Hair follicular keratinocyte (primary cell): Measurements from ENCODE around the gene VWA1. TPM values are rescaled to one million over a fixed set of nuclear protein-coding genes. Genes with fewer than 3 reads are reported as not detected.

Experiments used
- total RNA-seq: library from RNA; depleted of rRNA; stranded (reverse); fragments of >200 nt; gene quantifications from 2 replicates; pipeline ENCODE4 v1.2.3, GENCODE V29; 2015

The VWA1 gene
- 7.6 and 12.5 TPM in 2 replicates for total RNA-seq

GRCh38 chr1:1435106-1435903 is at the start of gene VWA1:
Gene VWA1, plus strand, starts transcription at chr1:1435690. Its CDS starts 59 bp downstream, at chr1:1435749.

GRCh38 chr1:1399187-1399871 is 36.2 kb upstream of the VWA1 start, which contains the start of gene CCNL2:
Gene CCNL2, minus strand, starts transcription at chr1:1399335. Its CDS starts 29 bp downstream, at chr1:1399306.

GRCh38 chr1:1406821-1407635 is 28.5 kb upstream of the VWA1 start, which contains the start of gene MRPL20:
Gene MRPL20, minus strand, starts transcription at chr1:1407293. Its CDS starts 76 bp downstream, at chr1:1407217.

GRCh38 chr1:1421147-1421906 is 14.2 kb upstream of the VWA1 start, which contains the start of gene ANKRD65:
Gene ANKRD65, minus strand, starts transcription at chr1:1421276. Its CDS starts 271 bp downstream, at chr1:1421005.

GRCh38 chr1:1449099-1449739 is 13.7 kb downstream of the VWA1 start, which contains the start of gene ATAD3C:
Gene ATAD3C, plus strand, starts transcription at chr1:1449689. Its CDS starts 995 bp downstream, at chr1:1450684.

GRCh38 chr1:1471389-1472052 is 36.0 kb downstream of the VWA1 start, which contains the start of gene ATAD3B:
Gene ATAD3B, plus strand, starts transcription at chr1:1471765. Its CDS starts 120 bp downstream, at chr1:1471885.

Other genes with a start within 250 kb of the VWA1 start
- not detected in 2 replicates for gene TNFRSF18, start 229.1 kb upstream of the VWA1 start, total RNA-seq
- not detected in 2 replicates for gene TNFRSF4, start 221.5 kb upstream of the VWA1 start, total RNA-seq
- 146 and 147 TPM in 2 replicates for gene SDF4, start 203.7 kb upstream of the VWA1 start, total RNA-seq
- 20.5 and 27.3 TPM in 2 replicates for gene B3GALT6, start 203.5 kb upstream of the VWA1 start, total RNA-seq
- 1.5 TPM in 1 of 2 replicates, not detected in the other for gene C1QTNF12, start 189.0 kb upstream of the VWA1 start, total RNA-seq
- gene UBE2J2, start 161.8 kb upstream of the VWA1 start, total RNA-seq = 28.3 and 55.2 TPM in 2 replicates
- 0.08 and 0.16 TPM in 2 replicates for gene SCNN1D, start 155.3 kb upstream of the VWA1 start, total RNA-seq
- 17.6 and 25.7 TPM in 2 replicates for gene ACAP3, start 127.8 kb upstream of the VWA1 start, total RNA-seq
- 41.2 and 61.1 TPM in 2 replicates for gene PUSL1, start 127.1 kb upstream of the VWA1 start, total RNA-seq
- gene INTS11, start 111.0 kb upstream of the VWA1 start, total RNA-seq = 78.0 and 80.0 TPM in 2 replicates
- gene CPTP, start 110.9 kb upstream of the VWA1 start, total RNA-seq = 29.1 and 32.2 TPM in 2 replicates
- gene TAS1R3, start 104.4 kb upstream of the VWA1 start, total RNA-seq = under 0.01 TPM in 1 of 2 replicates, not detected in the other
- 109 and 156 TPM in 2 replicates for gene DVL1, start 86.3 kb upstream of the VWA1 start, total RNA-seq
- 0.39 and 2.0 TPM in 2 replicates for gene MXRA8, start 77.1 kb upstream of the VWA1 start, total RNA-seq
- gene AURKAIP1, start 60.5 kb upstream of the VWA1 start, total RNA-seq = 170 and 228 TPM in 2 replicates
- gene CCNL2, start 36.4 kb upstream of the VWA1 start, total RNA-seq = 39.0 and 54.7 TPM in 2 replicates
- gene MRPL20, start 28.4 kb upstream of the VWA1 start, total RNA-seq = 106 and 211 TPM in 2 replicates
- 4.9 and 5.8 TPM in 2 replicates for gene ANKRD65, start 14.4 kb upstream of the VWA1 start, total RNA-seq
- not detected in 2 replicates for gene ATAD3C, start 14.0 kb downstream of the VWA1 start, total RNA-seq
- 15.9 and 49.1 TPM in 2 replicates for gene ATAD3B, start 36.1 kb downstream of the VWA1 start, total RNA-seq
- 40.2 and 78.4 TPM in 2 replicates for gene ATAD3A, start 76.5 kb downstream of the VWA1 start, total RNA-seq
- gene TMEM240, start 104.9 kb downstream of the VWA1 start, total RNA-seq = not detected in 2 replicates
- gene SSU72, start 139.2 kb downstream of the VWA1 start, total RNA-seq = 130 and 156 TPM in 2 replicates
- gene FNDC10, start 164.4 kb downstream of the VWA1 start, total RNA-seq = 3.5 and 4.7 TPM in 2 replicates
- gene MIB2, start 179.8 kb downstream of the VWA1 start, total RNA-seq = 24.0 and 45.4 TPM in 2 replicates
- 0.08 and 3.7 TPM in 2 replicates for gene MMP23B, start 196.5 kb downstream of the VWA1 start, total RNA-seq
- 9.0 and 14.0 TPM in 2 replicates for gene CDK11B, start 223.3 kb downstream of the VWA1 start, total RNA-seq